GM12878 (cell line): Measurements from ENCODE around the gene CHD6.
A peak's percentile ranks its signal among the peaks of the same experiment; 100 is the strongest.

Source experiments
- CBFB ChIP-seq: IDR thresholded peaks from 2 replicates; pipeline ENCODE4 v1.6.1; 2016; ENCODE audit warnings: antibody characterized with exemption, low read depth
- CHD4 ChIP-seq: fragments of 200-600 bp; sonication (generic); IDR thresholded peaks from 2 replicates; pipeline ENCODE4 v1.6.1; 2016; ENCODE audit warnings: mild to moderate bottlenecking
- CREM ChIP-seq: IDR thresholded peaks from 2 replicates; pipeline ENCODE4 v1.6.1; 2014; ENCODE audit warnings: antibody characterized with exemption, low read depth
- CTCF ChIP-seq, 3 experiments: IDR thresholded peaks in 2 of 3; conservative IDR thresholded peaks in 1 of 3; 2 replicates each; pipeline ENCODE4 v1.5.1; 2011; ENCODE audit warnings: low read depth in 3 of 3, low read length in 3 of 3, mild to moderate bottlenecking in 3 of 3, control low read depth in 2 of 3, moderate library complexity in 2 of 3, inconsistent platforms in 1 of 3, mixed read lengths in 1 of 3; ENCODE audit not compliant: control insufficient read depth in 2 of 3, insufficient read depth in 1 of 3; ENCODE audit errors: extremely low read depth in 1 of 3
- ESRRA ChIP-seq: IDR thresholded peaks from 2 replicates; pipeline ENCODE4 v1.6.1; 2012; ENCODE audit warnings: mild to moderate bottlenecking, low read length, improper control_type of control experiment
- EZH2 ChIP-seq: IDR thresholded peaks from 2 replicates; pipeline ENCODE4 v1.6.1; 2012; ENCODE audit warnings: low read depth, mild to moderate bottlenecking, control low read depth, inconsistent platforms, low read length, borderline replicate concordance; ENCODE audit not compliant: control insufficient read depth
- HDAC2 ChIP-seq: fragments of 200-600 bp; sonication (generic); IDR thresholded peaks from 2 replicates; pipeline ENCODE4 v1.6.1; 2017
- HSF1 ChIP-seq: fragments of 150-350 bp; IDR thresholded peaks from 2 replicates; pipeline ENCODE4 v1.6.1; 2014; ENCODE audit warnings: mild to moderate bottlenecking, low read depth, low read length
- POLR2A ChIP-seq: IDR thresholded peaks from 2 replicates; pipeline ENCODE4 v1.6.1; 2011; ENCODE audit warnings: low read depth, mild to moderate bottlenecking, low read length
- RAD21 ChIP-seq: IDR thresholded peaks from 2 replicates; pipeline ENCODE4 v1.6.1; 2011; ENCODE audit warnings: mild to moderate bottlenecking, low read depth, low read length, moderate library complexity; ENCODE audit not compliant: insufficient read depth
- SMC3 ChIP-seq: IDR thresholded peaks from 2 replicates; pipeline ENCODE4 v1.6.1; 2011; ENCODE audit warnings: low read length, improper control_type of control experiment, borderline replicate concordance
- TAF1 ChIP-seq: IDR thresholded peaks from 2 replicates; pipeline ENCODE4 v1.6.1; 2011; ENCODE audit warnings: mild to moderate bottlenecking, low read depth, low read length, borderline replicate concordance
- YY1 ChIP-seq: IDR thresholded peaks from 2 replicates; pipeline ENCODE4 v1.6.1; 2011; ENCODE audit warnings: low read depth, mild to moderate bottlenecking, low read length
- ZNF687 ChIP-seq: fragments of 450-650 bp; IDR thresholded peaks from 2 replicates; pipeline ENCODE4 v1.6.1; 2017; ENCODE audit warnings: mild to moderate bottlenecking, moderate library complexity

- no peak for TF ChIP-seq ZNF687
- no peak for TF ChIP-seq ESRRA
- TF ChIP-seq HSF1: no peak
- TF ChIP-seq HDAC2: no peak
- TF ChIP-seq CTCF (IDR thresholded peaks at IDR 0.05 in 2 of 3, conservative IDR thresholded peaks at IDR 0.05 in 1 of 3; ENCODE audit: control insufficient read depth in 2 of 3, extremely low read depth in 1 of 3, insufficient read depth in 1 of 3, low read depth in 3 of 3, low read length in 3 of 3): no peak
- peak; percentile 47 for TF ChIP-seq CREM
- no peak for TF ChIP-seq SMC3
- TF ChIP-seq YY1: peak; percentile 87
- no peak for TF ChIP-seq CHD4
- no peak for TF ChIP-seq RAD21
- TF ChIP-seq POLR2A: no peak
- TF ChIP-seq EZH2: no peak
- TF ChIP-seq TAF1: peak; percentile 70; the same call in 1 of the 2 replicates
- TF ChIP-seq CBFB: no peak
Observed at GRCh38 chr20:41617902-41618806, at the start of gene CHD6.
